CD1c-positive myeloid dendritic cell (primary cell): ENCODE data around the gene KRTAP10-3.
"Not testable (repeated sequence)": the region's sequence is repeated elsewhere in the genome, so short reads cannot be mapped to it uniquely, and the experiment has no call there.

Source experiments
- DNase-seq: peaks from one replicate; pipeline ENCODE4 v3.0.0-alpha.2; 2016; ENCODE audit errors: extremely low spot score

The KRTAP10-3 gene

DNA sequence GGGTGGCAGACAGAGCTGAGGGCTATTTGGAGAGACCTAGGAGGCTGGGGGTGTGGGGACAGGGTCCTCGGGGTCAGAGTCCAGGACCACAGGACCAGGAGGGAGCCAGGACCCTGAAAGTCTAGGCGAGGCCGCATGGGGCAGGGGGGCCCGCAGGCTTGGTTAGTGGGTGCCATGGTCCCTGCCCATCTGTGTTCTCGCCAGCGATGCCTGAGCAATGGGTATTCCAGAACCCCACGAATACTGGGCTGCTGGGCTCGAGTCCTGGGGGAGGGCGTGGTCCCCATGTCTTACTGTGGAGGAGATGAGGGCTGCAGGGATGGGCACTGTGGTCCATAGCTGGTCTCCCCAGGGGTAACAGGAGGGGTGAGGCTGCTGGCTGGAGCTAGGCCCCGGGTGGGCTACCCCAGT lies 31.7 kb upstream of the KRTAP10-3 start:
- DNase-seq: no peak

DNA sequence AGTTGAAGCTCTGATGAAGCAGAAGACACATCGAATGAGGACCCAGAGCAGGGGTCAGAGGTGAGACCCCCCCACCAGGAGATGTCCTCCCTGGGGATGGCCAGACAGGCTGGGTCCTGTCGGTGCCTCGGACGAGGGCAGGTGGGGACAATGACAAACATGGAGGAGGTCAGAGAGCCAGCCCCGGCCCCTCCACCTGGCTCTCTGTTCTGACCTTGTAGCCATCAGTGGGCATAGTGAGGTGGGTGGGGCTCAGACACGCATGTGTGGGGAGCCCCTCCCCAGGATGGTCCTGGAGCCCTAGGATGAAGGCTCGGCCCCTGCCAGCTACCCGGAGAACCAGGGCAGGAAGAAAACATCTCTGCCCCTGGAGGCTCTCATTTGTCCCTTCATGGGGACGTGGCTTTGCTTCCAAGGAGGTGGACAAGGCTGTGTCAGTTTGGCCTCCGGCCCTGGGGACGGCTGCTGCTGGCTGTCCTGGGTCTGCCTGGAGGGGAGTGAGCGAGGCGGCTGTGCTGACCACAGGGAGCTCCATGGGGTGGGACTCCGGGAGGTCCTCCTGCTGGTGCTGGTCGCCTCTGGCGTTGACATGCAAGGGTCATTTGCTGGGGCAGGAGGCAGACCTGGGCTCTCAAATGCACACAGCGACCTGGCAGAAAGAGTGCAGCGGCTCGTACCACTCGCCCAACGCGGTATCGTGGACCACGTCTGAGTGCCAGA lies 31.2 kb upstream of the KRTAP10-3 start:
- no peak for DNase-seq

DNA sequence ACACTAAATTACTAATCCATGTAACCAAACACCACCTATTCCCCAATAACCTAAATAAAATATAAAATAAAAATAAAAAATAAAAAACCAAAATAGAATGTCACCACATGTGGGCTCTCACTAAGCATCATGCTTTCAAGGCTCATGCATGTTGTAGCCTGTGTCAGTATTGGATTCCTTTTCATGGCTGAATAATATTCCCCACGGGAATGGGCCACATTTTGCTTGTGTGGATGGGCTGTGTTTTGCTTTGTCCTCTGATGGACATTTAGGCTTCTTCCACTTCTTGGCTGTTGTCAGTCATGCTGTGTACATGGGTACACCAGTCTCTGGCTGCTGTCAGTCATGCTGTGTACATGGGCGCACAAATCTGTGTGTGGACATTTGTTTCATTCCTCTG lies 30.5 kb upstream of the KRTAP10-3 start:
- DNase-seq: no peak

DNA sequence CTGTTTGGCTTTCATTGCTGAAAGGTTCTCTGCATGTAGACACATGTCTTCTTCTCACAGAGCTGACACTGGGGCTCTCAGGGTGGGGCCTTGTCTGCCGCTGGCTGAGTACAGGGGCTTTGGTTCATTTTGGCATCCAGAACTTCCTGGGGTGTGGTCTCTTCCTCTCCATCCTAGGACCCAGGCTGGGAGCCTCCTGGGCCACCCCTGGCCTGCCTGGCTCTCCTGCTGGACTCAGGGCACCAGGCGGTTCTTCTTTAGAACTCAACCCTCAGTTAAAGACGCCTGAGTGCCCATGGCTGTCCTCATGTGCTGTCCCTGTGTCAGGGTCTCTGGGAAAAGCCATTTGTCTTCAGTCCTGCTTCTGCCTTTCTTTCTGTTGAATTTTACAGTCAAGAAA lies 27.3 kb upstream of the KRTAP10-3 start:
- DNase-seq: no peak

DNA sequence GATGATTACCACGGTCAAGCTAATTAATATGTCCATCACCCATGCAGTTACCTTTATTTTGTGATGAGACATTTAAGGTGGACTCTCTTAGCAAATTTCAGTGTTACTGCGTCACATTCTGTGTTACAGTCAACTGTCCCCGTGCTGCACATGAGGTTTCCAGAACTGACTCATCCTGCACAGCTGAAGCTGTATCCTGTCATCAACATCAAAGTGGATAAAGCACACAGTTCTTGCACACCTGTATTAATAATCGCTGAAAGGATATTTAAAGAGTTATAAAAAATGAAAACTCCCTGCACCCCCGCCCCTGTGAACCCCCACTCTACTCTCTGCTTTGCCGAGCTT lies 25.2 kb upstream of the KRTAP10-3 start:
- DNase-seq: no peak

DNA sequence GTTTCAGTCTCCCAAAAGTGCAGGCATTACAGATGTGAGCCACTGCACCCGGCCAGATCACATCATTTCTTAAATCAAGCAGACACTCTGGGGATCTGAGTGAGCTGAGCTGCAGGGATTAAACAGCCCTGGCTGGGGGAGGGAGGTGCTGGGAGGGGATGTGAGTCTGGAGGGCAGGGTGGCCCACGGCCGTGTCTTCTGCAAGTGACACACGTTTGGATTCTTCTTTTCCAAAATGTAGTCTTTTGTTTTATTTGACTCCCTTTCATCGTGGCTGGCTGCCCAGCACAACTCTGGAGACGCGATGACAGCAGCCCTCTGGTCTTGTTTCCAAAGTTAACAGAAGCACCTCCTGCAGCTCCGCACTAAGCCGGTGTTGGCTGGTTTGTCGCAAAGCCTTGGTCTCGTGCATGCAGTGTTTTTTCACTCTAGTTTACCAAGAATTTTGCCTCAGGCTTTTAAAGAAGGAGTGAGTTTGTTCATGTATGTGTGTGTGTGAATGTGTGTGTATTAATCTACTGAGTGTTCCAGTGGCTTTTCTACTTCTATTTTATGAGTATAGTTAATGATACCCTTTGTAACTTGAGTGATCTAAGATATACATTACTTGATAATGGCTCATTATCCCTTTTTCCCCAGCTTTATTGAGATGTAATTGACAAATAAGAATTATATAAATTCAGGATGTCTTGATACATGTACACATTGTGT lies 24.6 kb upstream of the KRTAP10-3 start:
- DNase-seq: no peak

DNA sequence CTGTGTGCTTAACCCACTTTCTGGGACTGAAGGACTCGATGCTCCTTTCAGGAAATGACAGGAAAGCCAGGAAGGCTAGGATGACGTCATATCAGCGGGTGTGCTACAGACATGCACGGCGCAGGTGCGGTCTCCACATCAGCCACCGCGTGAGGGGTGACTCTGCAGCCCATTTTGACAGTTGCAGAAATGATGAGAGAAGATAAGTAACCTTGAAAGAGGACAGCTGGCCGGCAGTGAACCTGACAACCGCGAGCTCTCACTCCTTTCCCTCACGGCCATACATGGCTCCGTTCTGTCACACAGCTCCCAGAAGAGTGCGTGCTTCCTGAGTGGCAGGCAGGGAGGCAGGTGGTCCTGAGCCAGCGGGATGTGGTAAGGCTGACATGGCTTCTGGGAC lies 23.5 kb upstream of the KRTAP10-3 start:
- DNase-seq: no peak

DNA sequence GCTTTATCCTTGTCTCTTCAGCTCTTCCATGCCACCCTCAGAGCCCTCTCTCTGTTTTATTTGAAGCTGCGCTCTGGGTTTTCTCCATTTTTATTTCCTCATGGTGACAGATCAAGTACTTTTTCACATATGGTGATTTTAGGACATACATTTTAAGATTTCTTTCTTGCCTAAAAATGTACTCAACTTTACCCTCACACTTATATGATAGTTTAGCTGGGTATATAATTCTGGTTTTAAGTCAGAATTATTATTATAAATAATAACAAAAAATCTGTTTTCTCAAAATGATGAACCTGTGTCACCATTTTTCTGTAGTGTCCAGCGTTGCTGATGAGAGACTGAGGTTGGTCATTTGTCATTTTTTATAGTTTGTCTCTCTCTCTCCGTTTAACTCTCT lies 22.6 kb upstream of the KRTAP10-3 start:
- no peak for DNase-seq

DNA sequence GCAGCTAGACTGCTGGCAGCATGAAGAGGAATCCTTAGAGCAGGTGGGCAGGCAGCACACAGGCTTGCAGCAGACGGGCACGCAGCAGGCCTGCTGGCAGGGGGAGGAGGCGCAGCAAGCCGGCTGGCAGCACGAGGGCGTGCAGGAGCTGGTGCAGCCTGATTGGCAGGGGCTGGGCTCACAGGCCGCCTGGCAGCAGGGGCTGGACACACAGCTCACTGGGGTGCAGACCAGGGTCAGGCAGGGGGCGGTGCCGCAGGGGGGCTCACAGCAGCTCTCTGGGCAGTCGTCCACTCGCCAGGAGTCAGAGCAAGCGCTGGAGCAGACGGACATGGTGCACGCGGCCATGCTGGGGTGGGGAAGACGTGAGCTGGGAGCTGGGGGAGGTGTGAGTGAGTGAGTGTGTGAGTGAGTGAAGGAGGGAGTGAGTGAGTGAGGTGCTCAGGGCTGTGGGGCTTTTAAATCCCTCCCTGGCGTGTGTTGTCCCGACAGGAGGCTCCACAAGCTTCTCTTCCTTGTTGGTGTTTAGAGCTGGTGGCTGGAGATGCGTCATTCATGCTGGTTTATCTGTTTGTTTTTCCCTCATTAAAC lies 21.7 kb upstream of the KRTAP10-3 start, which contains the start of gene KRTAP10-5:
Gene KRTAP10-5, minus strand, starts transcription at position 374 of the 591 bp plus-strand sequence. Its CDS starts 26 bp downstream, at position 348.
- DNase-seq: not testable (repeated sequence)

DNA sequence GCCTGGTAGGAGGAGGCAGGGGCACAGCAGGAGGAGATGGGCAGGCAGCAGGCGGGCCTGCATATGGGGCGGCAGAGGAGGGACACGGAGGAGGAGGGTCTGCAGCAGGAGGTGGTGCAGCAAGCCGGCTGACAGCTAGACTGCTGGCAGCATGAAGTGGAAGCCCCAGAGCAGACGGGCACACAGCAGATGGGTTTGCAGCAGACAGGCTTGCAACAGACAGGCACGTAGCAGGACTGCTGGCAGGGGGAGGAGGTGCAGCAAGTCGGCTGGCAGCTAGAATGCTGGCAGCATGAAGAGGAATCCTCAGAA lies 21.2 kb upstream of the KRTAP10-3 start:
- DNase-seq: no peak

DNA sequence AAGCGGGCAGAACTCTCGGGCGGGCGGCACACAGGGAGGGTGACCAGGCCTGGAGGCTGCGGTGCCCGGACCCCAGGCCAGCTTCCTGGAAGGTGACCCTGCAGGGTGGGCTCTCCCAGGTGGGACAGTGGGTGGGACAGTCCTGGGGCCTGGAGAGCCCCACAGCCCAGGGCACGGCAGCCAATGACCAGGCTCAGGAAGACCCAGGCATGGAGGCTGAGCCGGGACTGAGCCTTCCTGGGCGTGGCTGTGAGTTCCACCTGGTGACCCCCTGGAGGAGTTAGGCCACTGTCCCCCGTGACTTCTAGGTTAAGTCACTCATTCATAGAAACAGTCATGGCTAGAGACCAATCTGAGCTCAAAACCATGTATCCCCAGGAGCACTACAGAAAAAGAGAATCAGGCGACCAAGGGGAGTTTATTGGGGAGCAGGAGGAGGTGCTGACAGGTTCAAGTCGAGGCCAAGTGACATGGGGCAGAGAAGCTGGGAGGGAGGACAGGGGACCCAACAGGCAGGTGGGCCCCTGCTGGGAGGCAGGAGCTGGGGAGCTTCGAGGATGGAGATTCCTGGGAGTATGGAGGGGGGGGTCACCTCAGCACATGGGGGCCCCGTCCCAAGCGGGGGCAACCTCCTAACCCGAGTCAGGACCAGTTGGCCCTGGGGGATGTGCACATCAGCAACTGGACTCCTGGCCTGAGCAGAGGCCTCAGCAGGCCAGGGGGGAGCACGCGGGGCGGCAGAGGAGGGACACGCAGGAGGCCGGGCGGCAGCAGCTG lies 20.6 kb upstream of the KRTAP10-3 start:
- DNase-seq: no peak

DNA sequence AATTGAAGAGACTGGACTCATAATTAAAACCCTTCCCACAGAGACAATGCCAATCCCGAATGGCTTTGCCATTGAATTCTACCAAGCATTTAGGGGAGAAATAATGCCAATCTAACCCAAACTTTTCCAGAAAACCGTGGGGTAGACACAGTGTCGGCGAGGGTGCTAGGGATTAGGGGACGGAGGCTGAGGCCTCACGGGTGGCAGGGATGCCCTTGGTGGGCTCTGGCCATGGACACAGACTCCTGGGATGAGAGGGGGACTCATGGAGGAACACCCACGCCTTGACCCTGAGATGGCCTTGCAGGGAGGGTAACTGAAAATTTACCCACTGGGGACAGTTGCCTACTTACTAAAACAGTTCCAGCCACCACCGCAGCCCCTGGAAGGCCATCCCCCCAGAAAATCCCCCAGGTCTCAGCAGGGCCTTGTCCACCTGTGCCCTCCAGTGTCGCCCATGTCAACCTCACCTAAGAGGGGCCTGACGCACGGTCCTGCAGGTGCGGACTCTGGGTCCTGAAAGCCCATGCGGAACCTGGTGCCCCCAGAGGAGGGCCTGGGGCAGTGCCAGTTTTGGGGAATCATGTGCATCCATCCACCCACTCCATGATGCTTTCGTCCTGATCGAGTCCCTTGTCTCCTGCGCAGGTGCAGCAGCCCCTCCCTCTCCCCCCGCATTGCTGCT lies 19.9 kb upstream of the KRTAP10-3 start:
- DNase-seq: no peak

DNA sequence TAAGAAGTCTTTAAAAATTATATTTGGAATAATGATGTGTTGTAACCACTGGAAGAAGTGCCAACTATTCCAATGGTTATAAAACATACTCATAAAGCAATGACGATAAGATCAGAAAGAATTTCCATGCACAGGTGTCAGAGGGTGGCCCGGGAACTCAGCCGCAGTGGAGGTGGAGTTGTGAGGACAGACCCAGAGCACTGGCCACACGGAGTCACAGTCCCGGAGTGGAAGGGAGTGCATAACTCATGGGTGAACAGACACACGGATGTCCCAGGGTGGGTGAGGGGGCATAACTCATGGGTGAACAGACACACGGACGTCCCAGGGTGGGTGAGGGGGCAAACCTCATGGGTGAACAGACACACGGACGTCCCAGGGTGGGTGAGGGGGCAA lies 17.4 kb upstream of the KRTAP10-3 start:
- DNase-seq: no peak

DNA sequence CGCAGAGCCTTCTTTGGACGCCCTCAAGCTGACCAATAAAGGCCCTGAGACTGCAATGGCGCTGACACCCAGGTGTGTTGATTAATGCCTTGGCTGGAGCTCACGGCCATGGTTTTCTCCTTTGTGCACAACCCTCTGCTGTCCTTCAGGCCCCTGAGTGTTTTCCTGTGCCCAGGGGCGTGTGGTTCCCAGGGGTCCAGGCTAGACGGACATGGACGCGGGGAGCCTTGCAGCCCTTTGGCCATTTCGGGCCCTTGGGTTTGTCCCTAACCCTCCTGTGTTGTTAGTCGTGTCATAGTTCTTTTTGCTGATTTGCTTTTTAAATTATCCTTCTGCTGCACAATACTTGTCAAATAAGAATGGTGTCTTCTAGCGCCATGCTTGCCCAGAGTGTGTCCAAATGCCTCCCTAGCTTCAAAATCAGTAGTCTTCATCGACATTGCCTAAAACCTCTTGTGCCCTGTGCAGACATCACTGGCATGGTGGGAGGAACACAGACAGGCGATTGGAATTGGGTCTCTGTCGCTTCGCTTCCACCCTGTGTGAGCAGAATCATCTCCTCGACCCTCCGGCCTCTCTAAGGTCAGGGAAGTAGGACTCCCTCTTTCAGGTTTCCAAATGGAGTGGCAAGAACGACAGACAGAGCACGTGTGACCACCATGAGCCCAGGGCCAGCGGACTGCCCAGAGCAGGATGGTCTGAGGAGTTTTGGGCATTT lies 16.9 kb upstream of the KRTAP10-3 start:
- DNase-seq: no peak

DNA sequence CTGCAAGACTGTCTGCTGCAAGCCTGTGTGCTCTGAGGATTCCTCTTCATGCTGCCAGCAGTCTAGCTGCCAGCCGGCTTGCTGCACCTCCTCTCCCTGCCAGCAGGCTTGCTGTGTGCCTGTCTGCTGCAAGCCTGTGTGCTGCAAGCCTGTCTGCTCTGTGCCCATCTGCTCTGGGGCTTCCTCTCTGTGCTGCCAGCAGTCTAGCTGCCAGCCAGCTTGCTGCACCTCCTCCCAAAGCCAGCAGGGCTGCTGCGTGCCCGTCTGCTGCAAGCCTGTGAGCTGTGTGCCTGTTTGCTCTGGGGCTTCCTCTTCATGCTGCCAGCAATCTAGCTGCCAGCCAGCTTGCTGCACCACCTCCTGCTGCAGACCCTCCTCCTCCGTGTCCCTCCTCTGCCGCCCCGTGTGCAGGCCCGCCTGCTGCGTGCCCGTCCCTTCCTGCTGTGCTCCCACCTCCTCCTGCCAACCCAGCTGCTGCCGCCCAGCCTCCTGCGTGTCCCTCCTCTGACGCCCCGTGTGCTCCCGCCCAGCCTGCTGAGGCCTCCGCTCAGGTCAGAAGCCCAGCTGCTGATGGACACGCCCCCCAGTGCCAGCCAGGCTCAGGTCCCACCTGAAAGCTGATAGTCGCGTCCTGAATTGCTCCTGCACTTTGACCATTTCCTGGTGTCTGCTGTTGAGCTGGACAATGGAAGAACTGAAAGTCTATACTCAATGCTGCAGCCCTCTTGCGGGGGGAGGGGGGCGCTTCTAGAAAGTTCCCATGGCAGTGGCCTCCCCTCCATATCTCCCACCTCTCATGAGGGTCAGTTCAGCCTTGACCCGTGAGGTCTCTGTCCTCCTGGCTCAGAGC lies 16.1 kb upstream of the KRTAP10-3 start:
- DNase-seq: no peak

DNA sequence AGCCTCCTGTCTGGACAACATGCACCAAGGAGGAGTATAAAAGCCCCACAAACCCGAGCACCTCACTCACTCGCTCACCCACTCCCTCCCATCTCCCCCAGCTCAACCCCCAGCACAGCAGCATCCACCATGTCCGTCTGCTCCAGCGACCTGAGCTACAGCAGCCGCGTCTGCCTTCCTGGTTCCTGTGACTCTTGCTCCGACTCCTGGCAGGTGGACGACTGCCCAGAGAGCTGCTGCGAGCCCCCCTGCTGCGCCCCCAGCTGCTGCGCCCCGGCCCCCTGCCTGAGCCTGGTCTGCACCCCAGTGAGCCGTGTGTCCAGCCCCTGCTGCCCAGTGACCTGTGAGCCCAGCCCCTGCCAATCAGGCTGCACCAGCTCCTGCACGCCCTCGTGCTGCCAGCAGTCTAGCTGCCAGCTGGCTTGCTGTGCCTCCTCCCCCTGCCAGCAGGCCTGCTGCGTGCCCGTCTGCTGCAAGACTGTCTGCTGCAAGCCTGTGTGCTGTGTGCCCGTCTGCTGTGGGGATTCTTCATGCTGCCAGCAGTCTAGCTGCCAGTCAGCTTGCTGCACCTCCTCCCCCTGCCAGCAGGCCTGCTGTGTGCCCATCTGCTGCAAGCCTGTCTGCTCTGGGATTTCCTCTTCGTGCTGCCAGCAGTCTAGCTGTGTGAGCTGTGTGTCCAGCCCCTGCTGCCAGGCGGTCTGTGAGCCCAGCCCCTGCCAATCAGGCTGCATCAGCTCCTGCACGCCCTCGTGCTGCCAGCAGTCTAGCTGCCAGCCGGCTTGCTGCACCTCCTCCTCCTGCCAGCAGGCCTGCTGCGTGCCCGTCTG lies 15.2 kb upstream of the KRTAP10-3 start, which contains the start of gene KRTAP10-4:
Gene KRTAP10-4, plus strand, starts transcription at position 100 of the 827 bp plus-strand sequence. Its CDS starts 30 bp downstream, at position 130.
- not testable (repeated sequence) for DNase-seq

DNA sequence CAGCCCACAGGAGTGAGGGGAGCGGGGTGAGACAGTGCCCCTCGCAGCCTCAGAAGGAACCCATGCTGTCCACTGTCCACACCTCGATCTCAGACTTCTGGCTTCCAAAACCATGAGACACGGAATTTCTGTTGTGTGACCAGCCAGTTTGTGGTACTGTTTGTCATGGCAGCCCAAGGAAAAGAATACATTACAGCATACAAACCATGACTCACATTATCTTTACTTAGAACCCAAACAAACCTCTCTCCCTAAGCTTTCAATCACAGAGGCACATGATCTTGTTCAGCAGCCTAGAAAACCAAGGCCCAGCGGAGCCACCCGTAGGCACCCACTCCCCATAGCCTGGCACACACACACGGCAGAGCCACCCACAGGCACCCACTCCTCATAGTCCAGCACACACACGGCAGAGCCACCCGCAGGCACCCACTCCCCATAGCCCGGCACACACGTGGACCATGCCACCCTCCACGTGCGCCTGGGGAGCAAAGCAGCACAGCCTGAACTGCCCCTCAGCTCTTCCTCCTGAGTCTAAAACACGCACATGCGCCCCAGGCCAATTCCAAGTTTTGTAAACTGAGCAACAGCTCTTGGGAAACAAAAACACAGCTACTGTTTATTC lies 14.5 kb upstream of the KRTAP10-3 start:
- DNase-seq: no peak

DNA sequence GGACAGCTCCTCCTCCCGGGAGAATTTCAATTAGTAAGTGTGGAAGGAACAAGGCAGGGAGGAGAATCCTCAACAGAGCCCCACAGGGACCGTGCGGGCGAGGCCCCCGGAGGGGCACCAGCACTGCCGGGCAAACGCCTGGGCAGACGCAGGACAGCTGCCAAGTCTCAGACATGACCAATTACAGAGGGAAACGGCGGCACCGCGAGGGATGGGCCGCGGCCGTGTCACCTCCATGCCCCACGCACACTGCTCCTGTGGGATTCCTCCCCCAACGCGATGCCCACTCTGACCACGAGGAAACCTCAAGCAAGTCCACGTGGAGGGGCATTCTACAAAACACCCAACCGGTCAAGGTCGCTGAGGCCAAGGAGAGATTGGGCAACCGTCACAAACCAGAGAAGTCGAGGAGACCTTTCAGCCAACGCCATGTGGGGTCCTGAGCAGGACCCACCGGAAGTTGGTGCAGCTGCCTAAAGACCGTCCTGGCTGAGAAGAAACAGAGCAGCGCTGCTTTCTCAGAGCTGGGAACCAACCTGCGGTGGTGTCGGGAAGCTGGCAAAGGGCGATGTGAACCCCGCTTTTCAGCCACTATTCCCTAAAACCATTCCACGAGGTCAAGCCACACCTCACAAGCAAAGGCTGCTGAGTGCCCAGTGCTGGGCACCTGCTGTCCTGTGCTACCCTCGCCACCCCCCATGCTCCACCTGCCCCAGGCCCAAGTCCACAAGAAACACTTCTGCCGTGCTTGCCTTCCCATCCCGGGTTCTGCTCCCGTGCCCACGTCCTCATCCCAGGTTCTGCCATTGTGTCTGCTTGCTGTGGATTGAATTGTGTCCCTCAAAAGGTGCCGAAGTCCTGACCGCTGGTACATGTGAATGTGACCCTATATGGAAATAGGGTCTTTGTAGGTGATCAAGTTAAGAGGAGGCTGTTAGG lies 13.5 kb upstream of the KRTAP10-3 start:
- no peak for DNase-seq
